Activated CD8-positive, alpha-beta T cell treated with anti-CD3 and anti-CD28 coated beads for 36 hours (primary cell): Measurements from ENCODE around the gene KRTAP10-9. TPM values are rescaled to one million over a fixed set of nuclear protein-coding genes. Genes with fewer than 3 reads are reported as not detected.
A peak's percentile ranks its signal among the peaks of the same experiment; 100 is the strongest.
"Not testable (repeated sequence)": the region's sequence is repeated elsewhere in the genome, so short reads cannot be mapped to it uniquely, and the experiment has no call there.

Experiments used
- ATAC-seq: fragments of 200-7000 bp; cut with Tn5 transposase; one replicate; pipeline ENCODE4 v1.10.0; 2021; ENCODE audit warnings: mild to moderate bottlenecking, moderate library complexity
- CTCF ChIA-PET: fragments of 350-600 bp; sonication (Branson Sonifier 250); formaldehyde crosslinking; loops from one replicate; lab custom pipeline; 2021; ENCODE audit warnings: antibody characterized with exemption; lab: Charles Lee
- POLR2A ChIA-PET: fragments of 350-600 bp; sonication (Branson Sonifier 250); formaldehyde crosslinking; loops from one replicate; lab custom pipeline; 2021; ENCODE audit warnings: antibody characterized with exemption; lab: Charles Lee
- DNase-seq: peaks from one replicate; pipeline ENCODE4 v3.0.0-alpha.2; 2020
- H3K27ac Mint-ChIP-seq: one replicate; pipeline ENCODE4 v1.8.0; 2021; ENCODE audit warnings: mild to moderate bottlenecking, mixed read lengths
- H3K27me3 Mint-ChIP-seq: one replicate; pipeline ENCODE4 v1.8.0; 2021; ENCODE audit warnings: mixed read lengths
- H3K36me3 Mint-ChIP-seq: one replicate; pipeline ENCODE4 v1.8.0; 2021; ENCODE audit warnings: low read depth, mixed read lengths
- H3K4me1 Mint-ChIP-seq: one replicate; pipeline ENCODE4 v1.8.0; 2021; ENCODE audit warnings: low read depth, mixed read lengths
- H3K4me3 Mint-ChIP-seq: one replicate; pipeline ENCODE4 v1.8.0; 2021; ENCODE audit warnings: mild to moderate bottlenecking, moderate library complexity, mixed read lengths
- H3K9me3 Mint-ChIP-seq: one replicate; pipeline ENCODE4 v1.8.0; 2021; ENCODE audit warnings: mixed read lengths
- CTCF ChIP-seq: fragments of 200-600 bp; IDR thresholded peaks from one replicate; pipeline ENCODE4 v1.8.0; 2022; ENCODE audit warnings: antibody characterized with exemption, mild to moderate bottlenecking
- intact Hi-C: fragments of 100-400 bp; cut with micrococcal nuclease; formaldehyde crosslinking; loops from one replicate; pipeline ENCODE4 v1.10.0; 2022
- total RNA-seq, 2 experiments: library from RNA; stranded (reverse); gene quantifications; one replicate each; pipeline ENCODE4 v1.2.3, GENCODE V29; 2021

The KRTAP10-9 gene
- total RNA-seq, 2 experiments from 2014 or later: not detected

- Mint-ChIP-seq H3K9me3 (peaks cover 54% of the 10 kb centered on the region), H3K4me1 (peaks cover 25% of the 10 kb centered on the region), H3K36me3 (peaks cover 33% of the 10 kb centered on the region), H3K27me3 (no peaks in the 10 kb centered on the region), H3K4me3 (no peak overlapping the region), H3K27ac (no peak overlapping the region)
- ChIA-PET POLR2A (no interaction called here), CTCF (no interaction called here)
- ATAC-seq: no peak
- intact Hi-C loops: no loop called here
- no peak for DNase-seq
- TF ChIP-seq CTCF: no peak
Measured at GRCh38 chr21:44623575-44623974, 3.3 kb upstream of the KRTAP10-9 start.

GRCh38 chr21:44625756-44626155 lies 1.1 kb upstream of the KRTAP10-9 start:
- no peak for TF ChIP-seq CTCF
- no peak for ATAC-seq
- intact Hi-C loops: no loop called here
- H3K36me3 Mint-ChIP-seq: peaks cover 23% of the 10 kb centered on the region
- no peaks in the 10 kb centered on the region for H3K27me3 Mint-ChIP-seq
- no peak overlapping the region for H3K4me3 Mint-ChIP-seq
- H3K9me3 Mint-ChIP-seq: peaks cover 45% of the 10 kb centered on the region
- ChIA-PET CTCF (interaction anchor here (0.7 to 1.9 kb wide), 3 partner anchors 14 to 168 kb away, joined by 3 to 8 read pairs (median 3); partner anchors contain the start of gene KRTAP10-8), POLR2A (no interaction called here)
- no peak overlapping the region for H3K27ac Mint-ChIP-seq
- DNase-seq: no peak
- peaks cover 29% of the 10 kb centered on the region for H3K4me1 Mint-ChIP-seq

- TF ChIP-seq CTCF: no peak
- no peaks in the 10 kb centered on the region for H3K27me3 Mint-ChIP-seq
- CTCF ChIA-PET: interaction anchor here (0.7 to 1.3 kb wide), 2 partner anchors 14 to 167 kb away, joined by 3 read pairs; partner anchors contain the start of gene KRTAP10-8
Measured at GRCh38 chr21:44626262-44626661, 631 bp upstream of the KRTAP10-9 start.

GRCh38 chr21:44627181-44627822 lies 409 bp downstream of the KRTAP10-9 start:
- peaks cover 51% of the 10 kb centered on the region for H3K9me3 Mint-ChIP-seq
- H3K4me3 Mint-ChIP-seq, ATAC-seq, CTCF ChIA-PET, intact Hi-C loops, H3K27me3 Mint-ChIP-seq, H3K27ac Mint-ChIP-seq, DNase-seq, POLR2A ChIA-PET: not testable (repeated sequence)
- peaks cover 30% of the 10 kb centered on the region for H3K4me1 Mint-ChIP-seq
- H3K36me3 Mint-ChIP-seq: peaks cover 33% of the 10 kb centered on the region

More at GRCh38 chr21:44626262-44626661, 631 bp upstream of the KRTAP10-9 start:
- DNase-seq: peak; percentile 22
- H3K4me1 Mint-ChIP-seq: peaks cover 30% of the 10 kb centered on the region
- H3K36me3 Mint-ChIP-seq: peaks cover 27% of the 10 kb centered on the region
- H3K4me3 Mint-ChIP-seq: no peak overlapping the region
- intact Hi-C loops: no loop called here
- peak; percentile 34 for ATAC-seq
- POLR2A ChIA-PET: no interaction called here
- H3K27ac Mint-ChIP-seq: no peak overlapping the region
- peaks cover 48% of the 10 kb centered on the region for H3K9me3 Mint-ChIP-seq

- DNase-seq, intact Hi-C loops, ATAC-seq, H3K27me3 Mint-ChIP-seq, H3K27ac Mint-ChIP-seq, POLR2A ChIA-PET, CTCF ChIA-PET, H3K4me3 Mint-ChIP-seq: not testable (repeated sequence)
- Mint-ChIP-seq H3K36me3 (peaks cover 29% of the 10 kb centered on the region), H3K4me1 (peaks cover 30% of the 10 kb centered on the region), H3K9me3 (peaks cover 47% of the 10 kb centered on the region)
Measured at GRCh38 chr21:44627831-44628233, 939 bp downstream of the KRTAP10-9 start.

- peaks cover 30% of the 10 kb centered on the region for H3K4me1 Mint-ChIP-seq
- peaks cover 43% of the 10 kb centered on the region for H3K9me3 Mint-ChIP-seq
- no peaks in the 10 kb centered on the region for H3K27me3 Mint-ChIP-seq
- no peak overlapping the region for H3K27ac Mint-ChIP-seq
- no peak overlapping the region for H3K4me3 Mint-ChIP-seq
- TF ChIP-seq CTCF: no peak
- ATAC-seq (no peak), DNase-seq (no peak)
- peaks cover 26% of the 10 kb centered on the region for H3K36me3 Mint-ChIP-seq
- POLR2A ChIA-PET: no interaction called here
- intact Hi-C loops: no loop called here
- CTCF ChIA-PET: no interaction called here
Measured at GRCh38 chr21:44628707-44629391, 2.0 kb downstream of the KRTAP10-9 start.
